HCT116 (cell line): ENCODE data around the gene UBE2L3. TPM values are rescaled to one million over a fixed set of nuclear protein-coding genes. Genes with fewer than 3 reads are reported as not detected.

ENCODE experiments used
- ATAC-seq: fragments of 200-7000 bp; cut with Tn5 transposase; 2 replicates; pipeline ENCODE4 v1.9.1; 2020; ENCODE audit warnings: mild to moderate bottlenecking, moderate library complexity
- BruUV-seq: library from RNA; stranded (reverse); fragments of 400-500 nt; replicated peaks from 2 replicates; lab custom pipeline; 2021; lab: Mats Ljungman, UMichigan
- CTCF ChIA-PET: fragments of 300-600 bp; sonication (Branson Sonifier 250); formaldehyde crosslinking; loops from one replicate; lab custom pipeline; 2021; ENCODE audit warnings: antibody characterized with exemption; lab: Charles Lee
- POLR2A ChIA-PET: fragments of 300-600, 350-600 bp; sonication (Branson Sonifier 250); formaldehyde crosslinking; loops from one replicate; lab custom pipeline; 2021; ENCODE audit warnings: antibody characterized with exemption; lab: Charles Lee
- RAD21 ChIA-PET, 2 experiments: fragments of 300-600 bp; sonication (Branson Sonifier 250); formaldehyde crosslinking; loops; one replicate each; lab custom pipeline; 2023; ENCODE audit warnings: low total read pairs in 2 of 2; ENCODE audit not compliant: uncharacterized antibody in 2 of 2, unreplicated experiment in 2 of 2, low non-redundant PET in 1 of 2; lab: Charles Lee
- DNase-seq: peaks from one replicate; pipeline ENCODE4 v3.0.0-alpha.2; 2010; ENCODE audit warnings: low read depth, low spot score
- H2AFZ ChIP-seq: fragments of 200-600 bp; shearing (Covaris generic), sonication (generic); 2 replicates; pipeline ENCODE4 v1.6.1; 2017; ENCODE audit warnings: low read depth, mixed run types, mixed read lengths, antibody characterized with exemption, low read length; ENCODE audit not compliant: poor library complexity, severe bottlenecking
- H3K27ac ChIP-seq: 2 replicates; pipeline ENCODE4 v1.5.1; 2012; ENCODE audit warnings: low read depth, low read length
- H3K27me3 ChIP-seq: fragments of 200-600 bp; sonication (generic); 2 replicates; pipeline ENCODE4 v1.6.1; 2016; ENCODE audit warnings: mixed run types, low read length, mixed read lengths; ENCODE audit not compliant: insufficient read depth
- H3K36me3 ChIP-seq, 2 experiments: fragments of 200-500 bp in 1 of 2; fragments of 200-600 bp in 1 of 2; sonication (Bioruptor generic) in 1 of 2; sonication (generic) in 1 of 2; 2 replicates each; pipeline versions ENCODE4 v1.5.1 to v1.6.1; 2014 to 2016; ENCODE audit warnings: low read length in 2 of 2, inconsistent platforms in 1 of 2, mixed read lengths in 1 of 2, mixed run types in 1 of 2; ENCODE audit not compliant: insufficient read depth in 2 of 2, control insufficient read depth in 1 of 2
- H3K4me1 ChIP-seq, 2 experiments: fragments of 200-600 bp in 1 of 2; sonication (generic) in 1 of 2; 2 replicates each; pipeline versions ENCODE4 v1.5.1 to v1.6.1; 2012 to 2017; ENCODE audit warnings: low read length in 2 of 2, inconsistent platforms in 1 of 2, mild to moderate bottlenecking in 1 of 2, mixed read lengths in 1 of 2, mixed run types in 1 of 2, moderate library complexity in 1 of 2; ENCODE audit not compliant: insufficient read depth in 2 of 2, control insufficient read depth in 1 of 2
- H3K4me2 ChIP-seq: fragments of 200-600 bp; sonication (generic); 2 replicates; pipeline ENCODE4 v1.6.1; 2017; ENCODE audit warnings: mixed run types, low read length, mixed read lengths
- H3K4me3 ChIP-seq, 2 experiments: fragments of 200-600 bp in 1 of 2; sonication (generic) in 1 of 2; replicated peaks in 1 of 2; 2 replicates each; pipeline ENCODE4 v1.5.1; 2011 to 2016; ENCODE audit warnings: low read length in 2 of 2, control low read depth in 1 of 2, low read depth in 1 of 2, mild to moderate bottlenecking in 1 of 2, mixed read lengths in 1 of 2, mixed run types in 1 of 2
- H3K79me2 ChIP-seq: fragments of 200-600 bp; sonication (generic); 2 replicates; pipeline ENCODE4 v1.6.1; 2017; ENCODE audit warnings: mild to moderate bottlenecking, mixed run types, low read length, moderate library complexity, mixed read lengths; ENCODE audit not compliant: insufficient read depth
- H3K9ac ChIP-seq: fragments of 200-600 bp; sonication (generic); 2 replicates; pipeline ENCODE4 v1.6.1; 2016; ENCODE audit warnings: low read length, mixed read lengths
- H3K9me2 ChIP-seq: fragments of 200-600 bp; sonication (generic), shearing (Covaris generic); 2 replicates; pipeline ENCODE4 v1.6.1; 2017; ENCODE audit warnings: mixed run types, mild to moderate bottlenecking, moderate library complexity; ENCODE audit not compliant: insufficient read depth
- H3K9me3 ChIP-seq, 2 experiments: fragments of 200-500 bp in 1 of 2; fragments of 200-600 bp in 1 of 2; sonication (Bioruptor generic) in 1 of 2; sonication (generic) in 1 of 2; 2 replicates each; pipeline ENCODE4 v1.6.1; 2014 to 2017; ENCODE audit warnings: low read length in 2 of 2, mixed read lengths in 2 of 2, inconsistent platforms in 1 of 2, low read depth in 1 of 2, mild to moderate bottlenecking in 1 of 2, mixed run types in 1 of 2, moderate library complexity in 1 of 2; ENCODE audit not compliant: control insufficient read depth in 1 of 2, insufficient read depth in 1 of 2
- H4K20me1 ChIP-seq: fragments of 200-600 bp; sonication (generic), shearing (Covaris generic); 2 replicates; pipeline ENCODE4 v1.6.1; 2017; ENCODE audit warnings: mixed run types, mild to moderate bottlenecking, moderate library complexity; ENCODE audit not compliant: insufficient read depth
- CEBPB ChIP-seq: IDR thresholded peaks from 2 replicates; pipeline ENCODE4 v1.6.1; 2012; ENCODE audit warnings: low read depth
- ELF1 ChIP-seq: IDR thresholded peaks from 2 replicates; pipeline ENCODE4 v1.6.1; 2012; ENCODE audit warnings: low read depth, borderline replicate concordance
- EZH2 ChIP-seq: fragments of 200-600 bp; sonication (generic); IDR thresholded peaks from 2 replicates; pipeline ENCODE4 v1.6.1; 2017; ENCODE audit warnings: antibody characterized with exemption, mixed run types
- RAD21 ChIP-seq: IDR thresholded peaks from 2 replicates; pipeline ENCODE4 v1.6.1; 2012; ENCODE audit warnings: low read depth, mild to moderate bottlenecking
- SIN3A ChIP-seq: IDR thresholded peaks from 2 replicates; pipeline ENCODE4 v1.6.1; 2012; ENCODE audit warnings: low read depth
- TCF7L2 ChIP-seq: IDR thresholded peaks from 2 replicates; pipeline ENCODE4 v1.7.0; 2011; ENCODE audit warnings: borderline replicate concordance, inconsistent platforms; ENCODE audit not compliant: insufficient read depth, insufficient read length; ENCODE audit errors: extremely low read depth
- ZFX ChIP-seq: fragments of 450-650 bp; IDR thresholded peaks from 2 replicates; pipeline ENCODE4 v1.6.1; 2017
- intact Hi-C: fragments of 100-400 bp; cut with micrococcal nuclease; formaldehyde crosslinking; loops from 2 replicates; pipeline ENCODE4 v1.10.0; 2022
- total RNA-seq: library from RNA; stranded (reverse); gene quantifications from one replicate; pipeline ENCODE4 v1.2.1, GENCODE V29; 2021; ENCODE audit not compliant: unreplicated experiment
- TF ChIP-seq, protein P1 (sequence below), 3 experiments: fragments of 200-600 bp in 1 of 3; sonication (generic) in 1 of 3; IDR thresholded peaks in 2 of 3; conservative IDR thresholded peaks in 1 of 3; 2 replicates each; pipeline ENCODE4 v1.5.1; 2012 to 2017; ENCODE audit warnings: low read depth in 2 of 3, low read length in 2 of 3, antibody characterized with exemption in 1 of 3, borderline replicate concordance in 1 of 3, control low read depth in 1 of 3, mild to moderate bottlenecking in 1 of 3, mixed read lengths in 1 of 3, mixed run types in 1 of 3, moderate library complexity in 1 of 3; ENCODE audit not compliant: insufficient read depth in 1 of 3
- TF ChIP-seq, protein P2 (sequence below): IDR thresholded peaks from 2 replicates; pipeline ENCODE4 v1.6.1; 2011; ENCODE audit warnings: mild to moderate bottlenecking, low read length, moderate library complexity; ENCODE audit not compliant: insufficient replicate concordance; ENCODE audit errors: extremely low read depth

UBE2L3 gene
- total RNA-seq, 1 experiment from 2014 or later = 55.6 TPM

DNA sequence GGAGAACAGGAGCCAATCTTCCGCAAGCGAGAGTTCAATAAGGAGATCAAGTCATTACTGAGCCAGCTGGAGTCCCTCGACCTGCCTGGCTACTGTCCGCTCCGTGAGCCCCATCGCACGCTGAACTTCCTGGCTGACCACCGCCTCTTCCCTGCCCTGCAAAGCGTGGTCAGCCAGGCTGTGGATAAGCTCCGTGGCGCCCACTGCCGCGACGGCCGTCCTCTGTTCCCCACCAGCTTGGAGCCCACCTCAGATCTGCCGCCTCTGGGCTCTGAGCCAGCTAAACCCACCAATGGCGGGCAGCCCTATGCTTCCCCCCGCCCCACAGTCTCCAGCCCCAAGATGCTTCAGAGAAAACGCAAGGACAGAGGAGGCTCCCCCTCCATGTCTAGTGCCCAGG, 67.3 kb downstream of the UBE2L3 start:
- H3K9ac ChIP-seq = no peak overlapping the region
- no peak for ATAC-seq
- no peak overlapping the region for H2AFZ ChIP-seq
- DNase-seq = no peak
- H4K20me1 ChIP-seq = no peaks in the 10 kb centered on the region
- no peak overlapping the region for H3K27ac ChIP-seq
- ChIA-PET RAD21 (no interaction called here), CTCF (interaction anchor here (0.6 to 1.0 kb wide), 2 partner anchors 12 to 21 kb away, joined by 4 to 5 read pairs; no protein-coding TSS in a partner anchor), POLR2A (no interaction called here)
- TF ChIP-seq CEBPB = no peak
- no peak for TF ChIP-seq ELF1
- no peak for TF ChIP-seq SIN3A
- TF ChIP-seq ZFX = no peak
- no peak for TF ChIP-seq TCF7L2
- TF ChIP-seq, protein P1, sequence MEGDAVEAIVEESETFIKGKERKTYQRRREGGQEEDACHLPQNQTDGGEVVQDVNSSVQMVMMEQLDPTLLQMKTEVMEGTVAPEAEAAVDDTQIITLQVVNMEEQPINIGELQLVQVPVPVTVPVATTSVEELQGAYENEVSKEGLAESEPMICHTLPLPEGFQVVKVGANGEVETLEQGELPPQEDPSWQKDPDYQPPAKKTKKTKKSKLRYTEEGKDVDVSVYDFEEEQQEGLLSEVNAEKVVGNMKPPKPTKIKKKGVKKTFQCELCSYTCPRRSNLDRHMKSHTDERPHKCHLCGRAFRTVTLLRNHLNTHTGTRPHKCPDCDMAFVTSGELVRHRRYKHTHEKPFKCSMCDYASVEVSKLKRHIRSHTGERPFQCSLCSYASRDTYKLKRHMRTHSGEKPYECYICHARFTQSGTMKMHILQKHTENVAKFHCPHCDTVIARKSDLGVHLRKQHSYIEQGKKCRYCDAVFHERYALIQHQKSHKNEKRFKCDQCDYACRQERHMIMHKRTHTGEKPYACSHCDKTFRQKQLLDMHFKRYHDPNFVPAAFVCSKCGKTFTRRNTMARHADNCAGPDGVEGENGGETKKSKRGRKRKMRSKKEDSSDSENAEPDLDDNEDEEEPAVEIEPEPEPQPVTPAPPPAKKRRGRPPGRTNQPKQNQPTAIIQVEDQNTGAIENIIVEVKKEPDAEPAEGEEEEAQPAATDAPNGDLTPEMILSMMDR (IDR thresholded peaks at IDR 0.05 in 2 of 3, conservative IDR thresholded peaks at IDR 0.05 in 1 of 3; ENCODE audit: borderline replicate concordance in 1 of 3, insufficient read depth in 1 of 3, low read depth in 2 of 3, low read length in 2 of 3) = no peak
- no peak for TF ChIP-seq RAD21
- TF ChIP-seq, protein P2, sequence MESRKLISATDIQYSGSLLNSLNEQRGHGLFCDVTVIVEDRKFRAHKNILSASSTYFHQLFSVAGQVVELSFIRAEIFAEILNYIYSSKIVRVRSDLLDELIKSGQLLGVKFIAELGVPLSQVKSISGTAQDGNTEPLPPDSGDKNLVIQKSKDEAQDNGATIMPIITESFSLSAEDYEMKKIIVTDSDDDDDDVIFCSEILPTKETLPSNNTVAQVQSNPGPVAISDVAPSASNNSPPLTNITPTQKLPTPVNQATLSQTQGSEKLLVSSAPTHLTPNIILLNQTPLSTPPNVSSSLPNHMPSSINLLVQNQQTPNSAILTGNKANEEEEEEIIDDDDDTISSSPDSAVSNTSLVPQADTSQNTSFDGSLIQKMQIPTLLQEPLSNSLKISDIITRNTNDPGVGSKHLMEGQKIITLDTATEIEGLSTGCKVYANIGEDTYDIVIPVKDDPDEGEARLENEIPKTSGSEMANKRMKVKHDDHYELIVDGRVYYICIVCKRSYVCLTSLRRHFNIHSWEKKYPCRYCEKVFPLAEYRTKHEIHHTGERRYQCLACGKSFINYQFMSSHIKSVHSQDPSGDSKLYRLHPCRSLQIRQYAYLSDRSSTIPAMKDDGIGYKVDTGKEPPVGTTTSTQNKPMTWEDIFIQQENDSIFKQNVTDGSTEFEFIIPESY = no peak
- no peak for TF ChIP-seq EZH2
- H3K4me3 ChIP-seq = no peak overlapping the region
- H3K9me3 ChIP-seq = no peaks in the 10 kb centered on the region
- H3K4me1 ChIP-seq = peaks cover 4 to 21% of the 10 kb centered on the region in 2 experiments; a peak in 3 of 4 replicates
- H3K27me3 ChIP-seq = no peaks in the 10 kb centered on the region
- intact Hi-C loops = no loop called here
- BruUV-seq = no TSS peak
- H3K4me2 ChIP-seq = no peak overlapping the region
- H3K79me2 ChIP-seq = no peaks in the 10 kb centered on the region
- no peaks in the 10 kb centered on the region for H3K36me3 ChIP-seq
- H3K9me2 ChIP-seq = no peaks in the 10 kb centered on the region
